C4-2B (cell line): ENCODE results near the gene HDHD5.

Experiments
- ZFX ChIP-seq: fragments of 450-650 bp; IDR thresholded peaks from 2 replicates; pipeline ENCODE4 v1.6.1; 2017
- TF ChIP-seq, protein P1 (sequence below): fragments of 450-650 bp; conservative IDR thresholded peaks from 2 replicates; pipeline ENCODE4 v1.5.1; 2017; ENCODE audit warnings: mild to moderate bottlenecking

DNA sequence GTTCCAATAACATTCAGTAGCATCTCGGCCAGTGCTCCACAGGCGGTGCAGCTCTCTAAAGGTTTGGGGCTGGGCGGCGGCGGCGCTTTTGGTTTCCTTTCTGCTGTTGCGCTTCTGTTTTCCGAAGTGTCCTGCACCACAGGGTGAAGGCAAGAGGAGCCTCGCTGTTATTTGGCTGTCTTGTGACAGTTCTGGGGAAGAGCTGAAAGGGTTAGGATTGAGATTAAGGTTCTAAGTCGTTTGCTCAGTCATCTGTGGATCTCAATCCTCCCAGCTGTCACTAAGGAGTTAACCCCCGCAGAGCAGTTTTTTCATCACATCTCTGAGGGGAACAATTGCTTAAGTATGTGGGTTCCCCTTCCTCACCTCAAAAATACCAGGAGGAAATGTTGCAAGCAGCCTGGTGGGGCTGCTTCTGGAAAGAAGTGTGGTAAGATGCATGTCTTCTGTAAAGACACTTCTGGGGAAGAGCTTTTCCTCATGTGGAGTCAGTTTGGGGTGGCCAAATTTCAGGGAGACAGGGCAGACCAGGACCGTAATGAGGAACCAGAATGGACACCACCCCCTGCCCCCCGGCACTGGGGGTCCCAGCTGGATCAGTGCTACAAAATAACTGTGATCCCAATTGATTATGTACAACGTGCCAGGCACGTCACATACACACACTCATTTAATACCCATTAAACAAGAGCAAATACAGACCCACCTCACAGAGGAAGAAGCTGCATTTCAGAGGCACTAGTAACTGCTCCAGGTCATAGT lies 52.1 kb downstream of the HDHD5 start:
- TF ChIP-seq, protein P1, sequence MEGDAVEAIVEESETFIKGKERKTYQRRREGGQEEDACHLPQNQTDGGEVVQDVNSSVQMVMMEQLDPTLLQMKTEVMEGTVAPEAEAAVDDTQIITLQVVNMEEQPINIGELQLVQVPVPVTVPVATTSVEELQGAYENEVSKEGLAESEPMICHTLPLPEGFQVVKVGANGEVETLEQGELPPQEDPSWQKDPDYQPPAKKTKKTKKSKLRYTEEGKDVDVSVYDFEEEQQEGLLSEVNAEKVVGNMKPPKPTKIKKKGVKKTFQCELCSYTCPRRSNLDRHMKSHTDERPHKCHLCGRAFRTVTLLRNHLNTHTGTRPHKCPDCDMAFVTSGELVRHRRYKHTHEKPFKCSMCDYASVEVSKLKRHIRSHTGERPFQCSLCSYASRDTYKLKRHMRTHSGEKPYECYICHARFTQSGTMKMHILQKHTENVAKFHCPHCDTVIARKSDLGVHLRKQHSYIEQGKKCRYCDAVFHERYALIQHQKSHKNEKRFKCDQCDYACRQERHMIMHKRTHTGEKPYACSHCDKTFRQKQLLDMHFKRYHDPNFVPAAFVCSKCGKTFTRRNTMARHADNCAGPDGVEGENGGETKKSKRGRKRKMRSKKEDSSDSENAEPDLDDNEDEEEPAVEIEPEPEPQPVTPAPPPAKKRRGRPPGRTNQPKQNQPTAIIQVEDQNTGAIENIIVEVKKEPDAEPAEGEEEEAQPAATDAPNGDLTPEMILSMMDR, result no peak
- no peak for TF ChIP-seq ZFX
